Activated CD8-positive, alpha-beta T cell treated with anti-CD3 and anti-CD28 coated beads for 36 hours (primary cell): ENCODE results near the gene CHAMP1. TPM values are rescaled to one million over a fixed set of nuclear protein-coding genes. Genes with fewer than 3 reads are reported as not detected.

Experiments
- ATAC-seq: fragments of 200-7000 bp; cut with Tn5 transposase; one replicate; pipeline ENCODE4 v1.10.0; 2021; ENCODE audit warnings: mild to moderate bottlenecking, moderate library complexity
- CTCF ChIA-PET: fragments of 350-600 bp; sonication (Branson Sonifier 250); formaldehyde crosslinking; loops from one replicate; lab custom pipeline; 2021; ENCODE audit warnings: antibody characterized with exemption; lab: Charles Lee
- POLR2A ChIA-PET: fragments of 350-600 bp; sonication (Branson Sonifier 250); formaldehyde crosslinking; loops from one replicate; lab custom pipeline; 2021; ENCODE audit warnings: antibody characterized with exemption; lab: Charles Lee
- DNase-seq: peaks from one replicate; pipeline ENCODE4 v3.0.0-alpha.2; 2020
- H3K27ac Mint-ChIP-seq: one replicate; pipeline ENCODE4 v1.8.0; 2021; ENCODE audit warnings: mild to moderate bottlenecking, mixed read lengths
- H3K27me3 Mint-ChIP-seq: one replicate; pipeline ENCODE4 v1.8.0; 2021; ENCODE audit warnings: mixed read lengths
- H3K36me3 Mint-ChIP-seq: one replicate; pipeline ENCODE4 v1.8.0; 2021; ENCODE audit warnings: low read depth, mixed read lengths
- H3K4me1 Mint-ChIP-seq: one replicate; pipeline ENCODE4 v1.8.0; 2021; ENCODE audit warnings: low read depth, mixed read lengths
- H3K4me3 Mint-ChIP-seq: one replicate; pipeline ENCODE4 v1.8.0; 2021; ENCODE audit warnings: mild to moderate bottlenecking, moderate library complexity, mixed read lengths
- H3K9me3 Mint-ChIP-seq: one replicate; pipeline ENCODE4 v1.8.0; 2021; ENCODE audit warnings: mixed read lengths
- CTCF ChIP-seq: fragments of 200-600 bp; IDR thresholded peaks from one replicate; pipeline ENCODE4 v1.8.0; 2022; ENCODE audit warnings: antibody characterized with exemption, mild to moderate bottlenecking
- intact Hi-C: fragments of 100-400 bp; cut with micrococcal nuclease; formaldehyde crosslinking; loops from one replicate; pipeline ENCODE4 v1.10.0; 2022
- total RNA-seq, 2 experiments: library from RNA; stranded (reverse); gene quantifications; one replicate each; pipeline ENCODE4 v1.2.3, GENCODE V29; 2021

Gene CHAMP1
- total RNA-seq, 2 experiments from 2014 or later: 33.9 to 34.7 TPM

GRCh38 chr13:114281351-114282040 lies 32.8 kb upstream of the CHAMP1 start, which contains the start of gene UPF3A:
Gene UPF3A, plus strand, starts transcription at chr13:114281601. Its CDS starts 39 bp downstream, at chr13:114281640.
- Mint-ChIP-seq H3K27ac (peak within 1 kb of the TSS; percentile 94), H3K4me1 (peaks cover 53% of the 10 kb centered on the region), H3K27me3 (no peaks in the 10 kb centered on the region), H3K9me3 (no peaks in the 10 kb centered on the region), H3K4me3 (peak within 1 kb of the TSS; percentile 77), H3K36me3 (peaks cover 42% of the 10 kb centered on the region)
- CTCF ChIA-PET: no interaction called here
- no peak for TF ChIP-seq CTCF
- ATAC-seq (peak; percentile 83), DNase-seq (peak; percentile 94)
- POLR2A ChIA-PET: interaction anchor here (0.6 to 3.4 kb wide), 5 partner anchors 11 to 58 kb away, joined by 3 to 19 read pairs (median 3); no protein-coding TSS in a partner anchor
- intact Hi-C loops: no loop called here

- ATAC-seq (peak; percentile 71), DNase-seq (peak; percentile 78)
- Mint-ChIP-seq H3K36me3 (peaks cover 48% of the 10 kb centered on the region), H3K9me3 (no peaks in the 10 kb centered on the region), H3K27me3 (no peaks in the 10 kb centered on the region), H3K4me3 (peak overlapping the region; percentile 77), H3K4me1 (peaks cover 53% of the 10 kb centered on the region), H3K27ac (peak overlapping the region; percentile 91)
- ChIA-PET POLR2A (interaction anchor here (0.8 to 3.4 kb wide), 3 partner anchors 12 to 36 kb away, joined by 3 to 19 read pairs (median 3); no protein-coding TSS in a partner anchor), CTCF (no interaction called here)
- intact Hi-C loops: no loop called here
- TF ChIP-seq CTCF: no peak
Measured at GRCh38 chr13:114282041-114282670, 32.1 kb upstream of the CHAMP1 start.

- no peak for TF ChIP-seq CTCF
- intact Hi-C loops: no loop called here
- no peaks in the 10 kb centered on the region for H3K9me3 Mint-ChIP-seq
- ChIA-PET POLR2A (interaction anchor here (0.7 to 1.3 kb wide), 2 partner anchors 10 to 29 kb away, joined by 3 to 5 read pairs; no protein-coding TSS in a partner anchor), CTCF (interaction anchor here (0.9 kb wide), 1 partner anchor 35 kb away, joined by 4 read pairs; no protein-coding TSS in a partner anchor)
- no peak overlapping the region for H3K27ac Mint-ChIP-seq
- H3K36me3 Mint-ChIP-seq: peaks cover 53% of the 10 kb centered on the region
- peaks cover 51% of the 10 kb centered on the region for H3K4me1 Mint-ChIP-seq
- ATAC-seq (no peak), DNase-seq (no peak)
- peak overlapping the region; percentile 22 for H3K4me3 Mint-ChIP-seq
- no peaks in the 10 kb centered on the region for H3K27me3 Mint-ChIP-seq
Measured at GRCh38 chr13:114283576-114283975, 30.7 kb upstream of the CHAMP1 start.

GRCh38 chr13:114284680-114285079 lies 29.6 kb upstream of the CHAMP1 start:
- TF ChIP-seq CTCF: no peak
- Mint-ChIP-seq H3K27me3 (no peaks in the 10 kb centered on the region), H3K9me3 (no peaks in the 10 kb centered on the region), H3K4me3 (no peak overlapping the region), H3K4me1 (peaks cover 45% of the 10 kb centered on the region), H3K36me3 (peaks cover 59% of the 10 kb centered on the region), H3K27ac (no peak overlapping the region)
- intact Hi-C loops: no loop called here
- CTCF ChIA-PET: interaction anchor here (0.7 to 1.3 kb wide), 2 partner anchors 54 to 56 kb away, joined by 3 read pairs; no protein-coding TSS in a partner anchor
- POLR2A ChIA-PET: interaction anchor here (0.9 kb wide), 1 partner anchor 10 kb away, joined by 5 read pairs; no protein-coding TSS in a partner anchor
- ATAC-seq (no peak), DNase-seq (no peak)
